SK-N-SH (cell line): ENCODE measurements around the gene GK. TPM values are rescaled to one million over a fixed set of nuclear protein-coding genes. Genes with fewer than 3 reads are reported as not detected.

Experiments used
- CTCF ChIA-PET: fragments of 300-600, 350-600 bp; formaldehyde crosslinking; extraction: SDS; loops from one replicate; lab custom pipeline; 2021; lab: Yijun Ruan, JAX
- POLR2A ChIA-PET: fragments of 350-600 bp; sonication (Branson Sonifier 250); formaldehyde crosslinking; extraction: SDS; loops from one replicate; lab custom pipeline; 2020; ENCODE audit warnings: antibody characterized with exemption, inconsistent platforms; lab: Yijun Ruan, JAX
- DNase-seq: peaks from one replicate; pipeline ENCODE4 v3.0.0; 2012
- H2AFZ ChIP-seq: fragments of 200-600 bp; sonication (generic); 2 replicates; pipeline ENCODE4 v1.8.1; 2016; ENCODE audit warnings: antibody characterized with exemption, mild to moderate bottlenecking, low read depth
- H3F3A ChIP-seq: fragments of 200-600 bp; sonication (generic); replicated peaks from 2 replicates; pipeline ENCODE3; 2016; ENCODE audit warnings: antibody characterized with exemption, mild to moderate bottlenecking; ENCODE audit not compliant: insufficient read depth
- H3K27ac ChIP-seq, 2 experiments: fragments of 200-500 bp in 1 of 2; fragments of 200-600 bp in 1 of 2; sonication (Bioruptor generic) in 1 of 2; sonication (generic), shearing (Covaris generic) in 1 of 2; 2 replicates each; pipeline versions ENCODE4 v1.5.1 to v1.6.1; 2014 to 2016; ENCODE audit warnings: low read depth in 2 of 2, inconsistent platforms in 1 of 2, low read length in 1 of 2, mild to moderate bottlenecking in 1 of 2, mixed read lengths in 1 of 2
- H3K27me3 ChIP-seq: fragments of 200-600 bp; sonication (generic), shearing (Covaris generic); 2 replicates; pipeline ENCODE4 v1.6.1; 2016; ENCODE audit warnings: mixed run types; ENCODE audit not compliant: insufficient read depth
- H3K36me3 ChIP-seq, 2 experiments: fragments of 200-500 bp in 1 of 2; fragments of 200-600 bp in 1 of 2; sonication (Bioruptor generic) in 1 of 2; sonication (generic) in 1 of 2; replicated peaks in 1 of 2; 2 replicates each; pipeline versions ENCODE3 to v1.5.1; 2014 to 2016; ENCODE audit warnings: low read length in 1 of 2, mild to moderate bottlenecking in 1 of 2; ENCODE audit not compliant: insufficient read depth in 2 of 2, control insufficient read depth in 1 of 2
- H3K4me1 ChIP-seq, 2 experiments: fragments of 200-500 bp in 1 of 2; fragments of 200-600 bp in 1 of 2; sonication (Bioruptor generic) in 1 of 2; sonication (generic), shearing (Covaris generic) in 1 of 2; 2 replicates each; pipeline versions ENCODE4 v1.5.1 to v1.6.1; 2014 to 2016; ENCODE audit warnings: low read depth in 1 of 2, low read length in 1 of 2, mixed run types in 1 of 2; ENCODE audit not compliant: insufficient read depth in 2 of 2, control insufficient read depth in 1 of 2
- H3K4me2 ChIP-seq: fragments of 200-600 bp; sonication (generic), shearing (Covaris generic); 2 replicates; pipeline ENCODE4 v1.6.1; 2017; ENCODE audit warnings: mixed run types
- H3K4me3 ChIP-seq, 2 experiments: fragments of 200-500 bp in 1 of 2; fragments of 200-600 bp in 1 of 2; sonication (Bioruptor generic) in 1 of 2; sonication (generic), shearing (Covaris generic) in 1 of 2; 2 replicates each; pipeline versions ENCODE4 v1.5.1 to v1.8.1; 2014 to 2016; ENCODE audit warnings: low read depth in 2 of 2, inconsistent platforms in 1 of 2, low read length in 1 of 2, mild to moderate bottlenecking in 1 of 2, mixed read lengths in 1 of 2, moderate library complexity in 1 of 2
- H3K79me2 ChIP-seq: fragments of 200-600 bp; sonication (generic); 2 replicates; pipeline ENCODE4 v1.8.1; 2017; ENCODE audit warnings: mild to moderate bottlenecking; ENCODE audit not compliant: insufficient read depth
- H3K9ac ChIP-seq: fragments of 200-600 bp; sonication (generic); 2 replicates; pipeline ENCODE4 v1.6.1; 2017; ENCODE audit warnings: mixed run types
- H3K9me2 ChIP-seq: fragments of 200-600 bp; sonication (generic); 2 replicates; pipeline ENCODE4 v1.6.1; 2017; ENCODE audit warnings: mixed run types
- H3K9me3 ChIP-seq: fragments of 200-600 bp; sonication (generic); 2 replicates; pipeline ENCODE4 v1.6.1; 2017; ENCODE audit warnings: mixed run types, mild to moderate bottlenecking, moderate library complexity
- H4K20me1 ChIP-seq: fragments of 200-600 bp; sonication (generic); 2 replicates; pipeline ENCODE4 v1.6.1; 2017; ENCODE audit warnings: mild to moderate bottlenecking, mixed run types; ENCODE audit not compliant: insufficient read depth
- CTCF ChIP-seq: fragments of 200-600 bp; sonication (generic); IDR thresholded peaks from 2 replicates; pipeline ENCODE4 v1.6.1; 2017; ENCODE audit warnings: antibody characterized with exemption, mild to moderate bottlenecking, moderate library complexity
- ELF1 ChIP-seq: IDR thresholded peaks from 2 replicates; pipeline ENCODE4 v1.4.0; 2012
- EP300 ChIP-seq, 2 experiments: IDR thresholded peaks; 2 replicates each; pipeline versions ENCODE4 v1.4.0 to v1.6.1; 2012; ENCODE audit warnings: borderline replicate concordance in 1 of 2, low read depth in 1 of 2, low read length in 1 of 2
- FOXM1 ChIP-seq: IDR thresholded peaks from 2 replicates; pipeline ENCODE4 v1.4.0; 2012; ENCODE audit warnings: low read depth, mild to moderate bottlenecking
- GABPA ChIP-seq: IDR thresholded peaks from 2 replicates; pipeline ENCODE4 v1.4.0; 2012; ENCODE audit warnings: low read depth, mild to moderate bottlenecking
- JUND ChIP-seq: IDR thresholded peaks from 2 replicates; pipeline ENCODE4 v1.4.0; 2012
- MXI1 ChIP-seq: IDR thresholded peaks from 2 replicates; pipeline ENCODE4 v1.6.1; 2012; ENCODE audit warnings: mild to moderate bottlenecking, low read depth, low read length, improper control_type of control experiment
- REST ChIP-seq: IDR thresholded peaks from 2 replicates; pipeline ENCODE4 v1.6.1; 2012; ENCODE audit warnings: mild to moderate bottlenecking, low read depth, low read length, moderate library complexity
- RFX5 ChIP-seq: IDR thresholded peaks from 2 replicates; pipeline ENCODE4 v1.6.1; 2012; ENCODE audit warnings: mild to moderate bottlenecking, improper control_type of control experiment, low read length
- SIN3A ChIP-seq: IDR thresholded peaks from 2 replicates; pipeline ENCODE4 v1.6.1; 2012; ENCODE audit warnings: low read depth, mild to moderate bottlenecking, low read length, moderate library complexity, borderline replicate concordance
- TEAD4 ChIP-seq: IDR thresholded peaks from 2 replicates; pipeline ENCODE4 v1.4.0; 2012; ENCODE audit warnings: mild to moderate bottlenecking, borderline replicate concordance; ENCODE audit not compliant: insufficient read depth
- YY1 ChIP-seq: IDR thresholded peaks from 2 replicates; pipeline ENCODE4 v1.4.0; 2012; ENCODE audit warnings: low read depth, mild to moderate bottlenecking
- whole genome bisulfite sequencing: methylation state at CpG from one replicate; pipeline ENCODE4 v1.1.6; 2017; ENCODE audit warnings: low lambda C conversion rate; 5-methylcytosine and 5-hydroxymethylcytosine counted together
- polyA plus RNA-seq, 3 experiments: library from polyadenylated mRNA; depleted of rRNA; stranded (reverse); fragments of >200 nt; gene quantifications; 2 replicates each; pipeline ENCODE4 v1.2.3, GENCODE V29; 2012
- TF ChIP-seq, protein P1 (sequence below): fragments of 150-350 bp; IDR thresholded peaks from 2 replicates; pipeline ENCODE4 v1.6.1; 2017; ENCODE audit warnings: antibody characterized with exemption, low read length, low read depth, borderline replicate concordance
- TF ChIP-seq, protein P2 (sequence below): IDR thresholded peaks from 2 replicates; pipeline ENCODE4 v1.4.0; 2012; ENCODE audit warnings: low read depth, borderline replicate concordance
- TF ChIP-seq, protein P3 (sequence below): IDR thresholded peaks from 2 replicates; pipeline ENCODE4; 2012

The GK gene
- polyA plus RNA-seq, 1 of the 3 experiments (the other 2 are of a cell fraction) = 2.2 TPM

DNA sequence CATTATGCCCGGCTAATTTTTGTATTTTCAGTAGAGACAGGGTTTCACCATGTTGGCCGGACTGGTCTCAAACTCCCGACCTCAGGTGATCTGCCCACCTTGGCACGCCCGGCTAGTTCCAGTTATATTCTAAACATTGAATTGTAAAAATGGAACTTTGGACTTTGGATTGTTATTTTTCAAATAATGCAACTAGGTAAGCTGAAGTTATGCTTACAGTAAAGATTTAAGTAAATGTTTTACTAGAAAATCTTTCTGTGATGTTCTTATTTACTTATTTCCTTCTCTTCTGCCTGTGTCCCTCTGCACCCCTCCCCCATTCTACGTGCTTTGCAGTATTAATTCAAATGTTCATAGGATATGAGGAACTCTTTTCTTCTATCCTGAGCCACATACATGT, 26.1 kb downstream of the GK start:
- TF ChIP-seq, protein P1, sequence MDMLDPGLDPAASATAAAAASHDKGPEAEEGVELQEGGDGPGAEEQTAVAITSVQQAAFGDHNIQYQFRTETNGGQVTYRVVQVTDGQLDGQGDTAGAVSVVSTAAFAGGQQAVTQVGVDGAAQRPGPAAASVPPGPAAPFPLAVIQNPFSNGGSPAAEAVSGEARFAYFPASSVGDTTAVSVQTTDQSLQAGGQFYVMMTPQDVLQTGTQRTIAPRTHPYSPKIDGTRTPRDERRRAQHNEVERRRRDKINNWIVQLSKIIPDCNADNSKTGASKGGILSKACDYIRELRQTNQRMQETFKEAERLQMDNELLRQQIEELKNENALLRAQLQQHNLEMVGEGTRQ = no peak
- TF ChIP-seq YY1 (no peak), CTCF (no peak), RFX5 (no peak), MXI1 (no peak), EP300 (IDR thresholded peaks at IDR 0.05; ENCODE audit: borderline replicate concordance in 1 of 2, low read depth in 1 of 2, low read length in 1 of 2) (no peak), JUND (no peak), GABPA (no peak), SIN3A (no peak), ELF1 (no peak), FOXM1 (no peak), REST (no peak), TEAD4 (no peak)
- TF ChIP-seq, protein P2, sequence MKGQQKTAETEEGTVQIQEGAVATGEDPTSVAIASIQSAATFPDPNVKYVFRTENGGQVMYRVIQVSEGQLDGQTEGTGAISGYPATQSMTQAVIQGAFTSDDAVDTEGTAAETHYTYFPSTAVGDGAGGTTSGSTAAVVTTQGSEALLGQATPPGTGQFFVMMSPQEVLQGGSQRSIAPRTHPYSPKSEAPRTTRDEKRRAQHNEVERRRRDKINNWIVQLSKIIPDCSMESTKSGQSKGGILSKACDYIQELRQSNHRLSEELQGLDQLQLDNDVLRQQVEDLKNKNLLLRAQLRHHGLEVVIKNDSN = no peak
- TF ChIP-seq, protein P3, sequence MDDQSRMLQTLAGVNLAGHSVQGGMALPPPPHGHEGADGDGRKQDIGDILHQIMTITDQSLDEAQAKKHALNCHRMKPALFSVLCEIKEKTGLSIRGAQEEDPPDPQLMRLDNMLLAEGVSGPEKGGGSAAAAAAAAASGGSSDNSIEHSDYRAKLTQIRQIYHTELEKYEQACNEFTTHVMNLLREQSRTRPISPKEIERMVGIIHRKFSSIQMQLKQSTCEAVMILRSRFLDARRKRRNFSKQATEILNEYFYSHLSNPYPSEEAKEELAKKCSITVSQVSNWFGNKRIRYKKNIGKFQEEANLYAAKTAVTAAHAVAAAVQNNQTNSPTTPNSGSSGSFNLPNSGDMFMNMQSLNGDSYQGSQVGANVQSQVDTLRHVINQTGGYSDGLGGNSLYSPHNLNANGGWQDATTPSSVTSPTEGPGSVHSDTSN = no peak
- TF ChIP-seq, all 33 proteins: peak for 0
- CTCF ChIA-PET = no interaction called here
- Histone ChIP-seq H3K4me1 (no peaks in the 10 kb centered on the region), H4K20me1 (no peaks in the 10 kb centered on the region), H3K79me2 (no peaks in the 10 kb centered on the region), H3K36me3 (no peaks in the 10 kb centered on the region), H3K9me3 (no peaks in the 10 kb centered on the region), H3K9ac (no peak overlapping the region), H3K4me3 (no peak overlapping the region), H3K27ac (no peak overlapping the region), H3F3A (no peaks in the 10 kb centered on the region), H3K4me2 (no peak overlapping the region), H2AFZ (no peak overlapping the region), H3K27me3 (no peaks in the 10 kb centered on the region), H3K9me2 (no peaks in the 10 kb centered on the region)
- no peak for DNase-seq
- POLR2A ChIA-PET = no interaction called here
- WGBS = 38% methylated on average over 6 of the region's 6 CpGs
